HG03432 (cell line): ENCODE measurements around the gene SHB.

Experiments
- ATAC-seq: cut with Tn5 transposase; IDR thresholded peaks from one replicate; pipeline ENCODE4 v1.9.1; 2021; ENCODE audit warnings: mild to moderate bottlenecking, moderate library complexity; ENCODE audit not compliant: unreplicated experiment

SHB gene

DNA sequence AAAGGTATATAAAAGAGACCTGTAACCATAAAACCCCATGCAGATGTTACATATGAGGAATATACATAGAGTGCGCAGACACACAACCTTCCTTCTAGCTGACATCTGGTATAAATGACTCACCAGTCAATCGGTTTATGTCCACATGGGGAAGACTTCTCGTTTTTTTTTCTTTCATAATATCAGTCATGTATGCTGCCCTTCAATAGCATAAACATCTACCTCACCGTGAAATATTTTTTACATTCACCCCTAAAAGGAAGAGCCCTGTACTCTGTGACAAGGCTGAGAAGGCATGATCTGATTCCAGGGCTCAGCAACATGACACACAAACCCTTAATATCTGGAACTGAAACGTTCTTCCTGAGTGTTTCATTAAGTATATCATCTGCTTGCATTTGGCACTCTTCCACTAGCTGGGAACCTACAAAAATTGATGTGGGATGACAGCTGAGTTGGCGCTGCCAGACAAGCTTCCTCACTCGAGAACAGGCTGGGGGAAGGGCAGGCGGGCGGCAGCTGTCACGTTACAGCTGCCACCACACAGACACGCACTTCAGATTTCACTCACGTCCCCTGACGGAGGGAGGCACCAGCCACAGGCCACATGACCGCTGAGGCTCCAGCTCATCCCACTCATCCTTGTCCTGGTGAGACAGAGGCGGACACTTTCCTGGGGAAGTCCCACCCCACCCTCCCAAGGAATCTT is 74.2 kb downstream of the SHB start:
- ATAC-seq = peak; percentile 79

DNA sequence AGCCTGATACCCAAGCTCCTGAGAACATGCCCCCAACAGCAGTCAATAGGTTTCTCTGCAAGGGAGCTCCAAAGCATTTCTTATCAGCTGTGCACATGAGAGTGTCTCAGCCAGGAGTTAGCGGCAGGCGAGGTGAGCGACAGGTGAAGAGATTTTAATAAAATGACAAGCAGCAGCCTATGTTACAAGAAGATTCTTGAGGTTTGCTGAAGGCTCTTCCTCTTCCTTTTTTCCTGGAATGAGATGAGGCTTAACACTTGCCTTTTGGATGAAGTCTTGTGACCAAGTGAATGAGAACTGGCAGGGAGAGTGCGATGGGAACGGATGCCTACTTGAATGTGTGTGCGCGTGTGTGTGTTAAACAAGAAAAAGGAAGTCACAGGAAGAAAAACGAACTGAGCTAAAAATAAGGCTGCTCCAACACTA is 76.1 kb downstream of the SHB start:
- no peak for ATAC-seq

DNA sequence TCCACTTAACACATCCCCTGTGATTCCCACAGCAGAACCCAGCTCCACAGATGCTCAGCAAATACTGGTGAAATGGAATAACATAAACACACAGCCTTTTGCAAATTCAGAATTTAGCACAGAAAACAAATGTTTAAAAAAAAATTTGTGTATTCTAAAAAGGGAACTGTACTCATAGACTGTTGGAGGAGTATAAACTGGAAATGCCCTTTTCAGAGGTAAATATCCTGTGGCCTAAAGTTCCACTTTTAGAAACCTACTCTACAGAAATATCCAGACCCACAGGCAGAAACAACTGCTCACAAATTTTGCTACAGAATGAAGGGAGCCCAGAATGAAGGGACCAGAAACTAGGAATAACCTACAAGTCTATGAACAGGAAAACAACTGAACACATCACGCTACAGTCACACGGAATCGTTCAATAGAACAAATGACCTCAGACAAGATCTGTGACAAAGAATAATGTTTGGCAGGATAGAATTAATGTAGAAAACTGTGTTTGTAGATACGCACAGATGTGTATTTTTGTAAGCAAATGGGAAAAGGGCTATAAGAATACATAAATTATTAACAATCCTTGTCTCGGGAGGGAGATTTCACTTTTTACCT is 78.5 kb downstream of the SHB start:
- no peak for ATAC-seq

DNA sequence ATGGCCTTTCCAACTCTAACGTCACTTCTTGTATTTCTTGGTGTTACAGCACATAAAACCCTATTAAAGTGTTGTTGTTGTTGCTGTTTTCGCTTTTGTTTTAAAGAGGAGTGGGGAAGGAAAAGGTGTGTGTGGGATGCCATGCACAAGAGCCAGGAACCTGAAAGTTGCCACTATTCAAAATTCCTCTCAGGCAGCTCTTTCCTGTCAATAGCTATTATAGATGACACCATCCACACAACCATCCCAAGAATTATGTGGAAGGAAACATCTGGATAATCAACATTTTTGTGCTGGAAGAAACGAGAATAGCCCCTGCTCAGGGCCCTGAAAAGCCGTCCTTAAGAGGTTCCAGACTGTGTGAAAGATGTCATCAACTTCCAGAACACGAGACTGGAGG is 79.3 kb downstream of the SHB start:
- ATAC-seq = no peak

DNA sequence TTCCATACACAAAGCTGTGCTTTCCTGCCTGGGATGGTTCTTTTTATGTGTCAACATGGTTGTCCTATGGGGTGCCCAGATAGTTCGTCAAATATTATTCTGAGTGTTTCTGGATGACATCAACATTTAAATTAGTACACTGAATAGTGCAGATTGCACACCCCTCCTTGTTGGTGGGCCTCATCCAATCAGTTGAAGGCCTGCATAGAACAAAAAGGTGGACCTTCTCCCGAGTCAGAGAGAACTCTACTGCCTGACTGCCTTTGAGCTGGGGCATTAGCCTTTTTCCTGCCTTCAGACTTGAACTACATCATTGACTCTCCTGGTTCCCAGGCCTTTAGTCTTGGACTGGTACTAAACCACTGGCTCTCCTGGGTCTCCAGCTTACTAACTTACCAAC is 80.4 kb downstream of the SHB start:
- ATAC-seq = no peak

DNA sequence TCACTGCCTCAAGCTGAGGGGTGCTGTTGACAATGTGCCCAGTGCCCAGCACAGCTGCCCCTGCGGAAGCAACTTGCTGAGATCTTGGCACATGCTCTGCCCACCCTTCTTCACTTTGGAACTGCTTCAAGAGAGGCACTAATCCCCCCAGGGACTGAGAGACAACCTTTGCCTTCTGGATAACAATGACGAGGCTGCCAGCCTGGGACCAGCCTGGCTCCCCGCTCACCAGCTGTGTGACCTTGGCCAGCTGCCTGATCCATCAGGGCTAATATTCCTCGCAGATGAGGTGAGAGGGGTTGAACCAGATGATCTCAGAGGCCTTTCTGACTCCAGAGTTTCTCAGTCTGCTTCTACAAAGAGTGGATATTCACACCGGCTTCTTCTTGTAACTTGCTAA is 81.0 kb downstream of the SHB start:
- no peak for ATAC-seq

DNA sequence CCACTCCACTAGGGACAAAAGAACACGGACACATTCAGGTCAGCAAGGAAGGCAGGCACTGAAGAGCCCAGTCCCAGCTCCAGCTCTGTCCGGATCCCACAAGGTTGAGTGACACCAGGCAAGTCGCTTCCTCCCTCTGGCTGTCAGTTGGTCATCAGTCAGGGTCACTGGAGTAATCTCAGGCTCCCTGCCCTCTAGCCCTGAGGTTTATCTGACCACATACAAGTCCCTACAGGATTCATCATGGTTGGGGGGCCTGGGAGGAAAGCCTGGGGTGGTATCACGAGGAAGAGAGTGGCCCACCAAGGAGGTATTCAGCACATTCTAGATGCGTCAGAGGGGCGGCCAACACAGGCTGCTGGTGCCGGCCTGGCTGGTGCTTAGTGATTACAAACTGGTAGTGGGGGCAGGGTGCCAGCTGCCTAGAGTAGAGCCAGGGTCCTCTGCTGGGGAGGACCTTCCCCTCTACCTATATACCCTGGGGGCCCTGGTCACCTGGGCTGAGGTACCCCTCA is 81.5 kb downstream of the SHB start:
- ATAC-seq = no peak

DNA sequence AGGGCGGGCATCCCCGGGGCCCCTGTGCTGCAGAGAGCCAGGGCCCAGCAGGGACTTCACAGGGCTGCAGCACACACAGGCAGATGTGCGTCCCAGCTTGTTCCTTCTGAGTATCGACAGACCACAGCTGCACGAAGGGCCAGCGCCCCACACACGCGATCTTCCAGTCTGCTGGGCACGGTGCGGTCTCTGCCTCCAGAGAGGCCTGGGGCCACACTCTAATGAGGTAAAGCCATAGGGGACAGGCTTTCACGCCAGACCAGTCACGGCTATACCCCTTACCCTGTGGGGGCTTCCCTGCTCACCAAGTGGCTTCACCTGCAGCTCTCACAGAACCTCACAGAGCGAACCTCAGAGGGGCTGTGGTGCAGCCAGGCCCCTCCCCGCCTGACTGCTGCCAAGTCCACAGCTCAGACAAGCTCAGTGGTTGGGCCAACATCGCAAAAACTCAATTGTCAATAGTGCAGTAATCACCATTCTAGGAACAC is 82.2 kb downstream of the SHB start:
- no peak for ATAC-seq

DNA sequence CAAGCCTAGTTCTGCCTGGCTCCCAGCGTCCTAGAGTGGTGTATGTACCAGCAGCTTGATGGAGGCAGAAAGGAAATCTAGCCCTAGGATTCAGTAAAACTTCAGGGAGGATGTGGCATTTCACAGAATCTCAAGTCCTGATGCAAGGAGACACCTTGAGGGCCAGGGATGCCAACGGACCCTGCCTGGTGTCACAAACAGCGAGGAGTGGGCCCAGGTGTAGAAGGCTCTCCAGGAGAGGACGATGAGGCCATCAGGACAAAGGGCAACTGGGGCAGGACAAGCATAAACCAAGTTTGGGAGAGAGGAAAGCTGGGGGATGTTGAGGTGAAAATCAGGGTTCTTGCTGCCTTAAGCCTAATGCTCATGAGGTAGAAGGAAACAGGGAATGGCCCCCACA is 83.0 kb downstream of the SHB start:
- no peak for ATAC-seq

DNA sequence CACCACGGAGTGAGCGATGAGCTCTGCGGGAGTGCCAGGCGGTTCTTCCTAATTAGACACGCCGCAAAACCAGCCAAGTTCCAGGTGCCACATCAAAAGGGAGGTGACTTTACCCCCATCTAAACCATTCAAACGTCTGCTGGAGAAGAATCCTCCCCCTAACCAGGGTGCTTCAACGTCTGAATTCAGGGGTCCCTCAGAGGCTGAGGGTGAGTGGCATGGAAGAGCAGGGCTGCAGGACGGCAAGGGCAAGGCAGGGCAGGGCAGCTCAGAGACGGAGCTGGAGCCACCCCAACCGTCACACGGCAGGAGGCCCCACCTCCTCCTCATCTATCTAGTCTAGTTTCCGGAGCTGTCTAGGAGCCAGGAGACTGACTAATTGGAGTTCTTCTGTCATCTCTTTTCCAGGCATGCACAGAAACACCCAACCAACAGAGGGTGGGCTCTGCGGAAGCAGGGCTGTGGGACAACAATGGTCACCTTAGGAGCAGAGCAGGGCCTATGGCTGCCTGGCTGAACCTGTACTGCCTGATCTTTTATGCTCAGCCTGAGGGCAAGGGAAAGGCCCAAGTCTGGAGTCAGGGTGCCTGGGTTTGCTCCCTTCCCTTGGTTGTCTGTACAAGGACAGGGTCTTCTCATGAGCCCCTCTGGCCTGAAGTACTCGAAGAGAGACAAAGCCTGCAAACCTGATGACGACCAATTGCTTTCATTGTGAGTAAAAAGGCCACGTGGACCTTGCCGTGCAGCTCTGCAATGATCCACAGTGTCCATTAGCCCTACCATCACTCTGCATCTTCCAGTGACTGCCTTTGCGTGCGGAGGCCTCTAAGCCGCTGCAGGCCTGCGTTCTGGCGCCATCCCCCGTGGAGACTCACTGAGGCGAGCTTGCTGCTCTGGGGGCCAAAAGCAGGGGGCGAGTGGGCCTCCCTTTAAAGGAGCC is 84.1 kb downstream of the SHB start:
- no peak for ATAC-seq

DNA sequence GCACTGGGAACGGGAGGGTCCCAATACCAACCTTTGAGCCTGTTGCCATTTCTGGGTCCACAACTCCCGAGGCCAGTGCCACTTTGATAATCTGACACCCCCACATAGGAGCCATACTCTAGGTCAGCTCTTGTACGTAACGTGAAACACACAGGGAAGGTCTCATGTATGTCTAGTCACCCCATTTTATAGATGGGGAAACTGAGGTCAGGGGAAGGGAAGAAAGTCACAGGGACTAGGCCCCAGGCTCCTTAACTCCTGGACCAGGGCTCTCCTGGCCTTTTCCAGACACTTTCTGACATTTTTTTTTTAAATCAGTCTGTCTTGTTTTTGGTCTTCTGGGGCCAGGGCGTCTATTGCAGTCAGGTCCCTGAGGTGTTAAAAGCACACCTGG is 84.8 kb downstream of the SHB start:
- ATAC-seq = no peak

DNA sequence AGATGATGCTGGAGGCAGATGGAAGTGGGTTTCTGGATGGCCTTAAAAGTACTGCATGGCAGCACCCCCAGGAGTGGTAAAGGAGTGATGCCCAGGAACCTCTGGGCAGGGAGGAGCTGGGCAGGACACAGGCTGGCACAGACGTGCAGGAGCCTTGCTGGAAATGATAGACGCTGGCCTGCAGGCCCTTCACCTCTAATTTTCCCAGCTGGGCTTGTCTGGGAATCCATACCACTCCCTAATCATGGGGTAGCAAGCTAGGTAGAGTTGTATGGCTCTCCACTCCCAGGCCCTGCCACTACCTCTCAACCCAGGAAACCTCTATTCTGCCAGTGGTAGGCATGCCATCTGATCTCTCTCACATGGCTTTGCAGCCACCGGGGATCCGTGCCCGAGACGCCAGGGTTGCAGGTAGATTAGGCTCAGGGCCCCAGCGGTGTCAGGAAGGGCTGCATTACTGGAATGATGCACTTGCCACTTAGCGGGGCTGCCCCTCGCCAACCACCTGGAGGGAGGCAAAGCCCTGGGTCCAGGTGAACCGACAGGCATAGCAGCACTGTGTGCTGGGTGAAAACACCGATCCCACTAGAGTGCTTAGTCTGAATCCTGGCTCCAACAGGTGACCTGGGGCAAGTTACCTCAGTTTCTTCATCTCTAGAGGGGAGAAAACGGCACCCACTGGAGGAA is 85.5 kb downstream of the SHB start:
- no peak for ATAC-seq

DNA sequence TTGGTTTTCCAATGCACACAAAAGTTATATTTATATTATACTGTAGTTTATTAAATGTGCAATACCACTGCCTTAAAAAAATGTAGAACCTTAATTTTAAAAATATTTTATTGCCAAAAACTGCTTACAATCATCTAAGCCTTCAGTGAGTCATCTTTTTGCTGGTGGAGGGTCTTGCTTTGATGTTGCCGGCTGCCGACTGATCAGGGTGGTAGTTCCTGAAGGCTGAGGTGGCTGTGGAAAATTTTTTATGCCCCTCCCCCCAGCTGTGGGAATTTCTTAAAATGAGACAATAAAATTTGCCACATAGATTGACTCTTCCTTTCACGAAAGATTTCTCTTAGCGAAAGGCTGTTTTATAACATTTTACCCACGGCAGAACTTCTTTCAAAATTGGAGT is 89.2 kb downstream of the SHB start:
- no peak for ATAC-seq

DNA sequence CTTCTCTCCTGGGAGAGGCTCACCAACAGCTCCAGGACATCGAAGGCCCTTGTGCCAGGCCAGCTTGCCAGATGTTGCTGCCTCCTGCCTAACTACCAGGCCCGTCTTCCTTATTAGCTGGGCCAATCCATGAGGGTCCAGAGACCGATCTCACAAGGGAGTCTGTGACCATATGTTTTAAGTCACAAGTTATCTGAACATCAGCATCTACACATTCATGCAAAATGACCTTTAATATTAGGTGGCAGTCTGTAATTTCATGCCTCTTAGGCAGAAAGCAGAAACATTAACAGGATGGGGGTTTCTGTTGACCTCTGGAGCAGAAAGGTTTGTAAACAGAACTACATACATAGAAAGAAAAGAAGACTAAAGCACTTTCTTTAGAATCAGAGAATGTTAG is 90.0 kb downstream of the SHB start:
- ATAC-seq = no peak

DNA sequence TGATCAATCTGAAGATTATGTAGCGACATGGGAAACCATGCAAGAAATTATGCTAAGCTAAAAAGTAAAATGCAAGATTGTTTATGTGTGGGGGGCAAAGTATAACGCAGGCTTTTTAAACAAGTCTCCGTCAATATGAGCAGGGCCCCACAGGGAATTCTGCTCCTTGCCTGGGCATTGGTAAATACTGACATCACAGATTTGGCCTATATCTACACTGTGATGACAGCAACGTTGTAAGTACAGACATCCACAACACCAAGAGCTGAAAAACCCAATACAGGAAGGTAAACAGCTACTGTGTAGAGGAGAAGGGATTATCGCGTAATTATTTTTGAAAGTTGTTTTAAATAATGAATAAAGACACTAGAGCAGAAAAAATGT is 90.6 kb downstream of the SHB start:
- ATAC-seq = no peak

DNA sequence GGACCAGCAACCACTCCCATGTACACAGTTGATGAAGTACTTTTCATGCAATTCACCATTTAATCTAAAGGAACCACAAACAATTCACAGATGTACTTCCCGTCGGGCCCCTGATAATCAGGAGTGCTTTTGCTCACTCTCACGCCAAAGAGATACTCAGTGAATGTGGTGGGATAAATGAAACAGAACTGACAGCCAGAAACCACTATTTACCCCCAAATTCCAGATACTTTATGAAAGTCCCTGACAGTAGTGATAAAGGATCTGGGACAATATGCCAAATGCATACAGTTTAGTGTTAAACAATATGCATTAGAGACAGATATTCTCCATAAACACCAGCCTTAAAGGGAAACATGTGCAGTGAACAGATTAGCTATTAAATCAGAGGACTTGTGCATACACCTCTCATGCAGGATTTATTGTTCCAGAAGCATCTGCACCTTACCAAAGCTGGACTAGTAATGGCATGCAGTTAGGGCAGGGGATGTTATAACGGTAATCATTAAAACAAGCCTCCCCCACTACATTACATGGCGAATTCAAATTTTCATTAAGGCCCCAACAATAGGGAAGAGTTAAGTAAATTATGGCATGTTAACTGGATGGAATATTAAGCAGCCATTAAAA is 91.1 kb downstream of the SHB start:
- no peak for ATAC-seq

DNA sequence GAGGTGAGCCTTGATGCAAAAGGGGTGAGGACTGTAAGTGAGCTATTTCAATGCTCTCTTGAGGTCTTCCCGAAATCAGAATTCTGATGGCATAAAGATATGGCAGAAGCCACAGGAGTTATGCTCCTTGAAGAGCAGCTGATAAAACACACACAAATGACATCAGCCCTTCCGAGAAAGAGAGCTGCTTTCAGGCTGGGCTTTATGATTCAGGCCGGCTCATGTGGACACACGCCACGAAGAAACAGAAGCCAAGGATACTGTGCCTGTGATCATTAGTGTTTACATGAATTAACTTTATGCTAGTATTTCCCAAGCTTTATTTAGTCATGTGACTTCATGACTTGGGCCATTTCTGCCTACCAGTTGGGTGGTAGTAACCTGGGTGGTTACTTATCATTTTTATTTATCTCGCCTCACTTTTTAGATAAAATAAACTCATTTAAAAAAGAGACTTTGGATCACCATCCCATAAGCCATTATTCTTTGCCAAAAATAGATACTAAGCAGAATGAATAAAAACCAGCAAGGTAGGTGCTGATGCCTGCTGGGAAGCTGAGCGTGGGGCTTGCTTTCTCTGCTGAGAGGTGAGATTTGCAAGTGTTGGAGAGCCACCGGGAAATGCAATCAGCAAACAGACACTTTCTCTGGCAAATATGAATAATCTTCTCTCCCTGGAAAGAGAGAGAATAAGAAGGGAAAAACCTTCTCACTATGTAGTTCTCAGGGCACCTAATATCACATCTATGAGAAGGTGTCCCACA is 92.1 kb downstream of the SHB start:
- no peak for ATAC-seq

DNA sequence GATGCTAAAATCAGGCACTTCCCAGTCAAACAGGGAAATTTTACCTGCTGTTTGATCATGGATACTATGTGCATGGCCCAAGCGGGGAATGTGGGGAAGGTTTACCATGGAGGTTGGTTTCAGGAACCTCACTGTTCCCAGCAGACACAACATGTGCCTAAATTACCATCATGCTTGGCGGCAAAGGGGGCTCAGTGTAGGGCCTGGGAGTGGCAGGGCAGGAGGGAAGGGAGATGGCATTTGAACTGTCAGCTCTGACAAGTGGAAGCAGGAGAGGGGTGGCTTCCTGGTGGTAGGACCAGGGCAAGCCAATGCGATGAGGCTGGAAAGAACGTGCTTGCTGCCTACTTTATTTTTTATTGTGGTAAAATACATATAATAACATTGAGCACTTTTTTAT is 93.4 kb downstream of the SHB start:
- ATAC-seq = no peak

DNA sequence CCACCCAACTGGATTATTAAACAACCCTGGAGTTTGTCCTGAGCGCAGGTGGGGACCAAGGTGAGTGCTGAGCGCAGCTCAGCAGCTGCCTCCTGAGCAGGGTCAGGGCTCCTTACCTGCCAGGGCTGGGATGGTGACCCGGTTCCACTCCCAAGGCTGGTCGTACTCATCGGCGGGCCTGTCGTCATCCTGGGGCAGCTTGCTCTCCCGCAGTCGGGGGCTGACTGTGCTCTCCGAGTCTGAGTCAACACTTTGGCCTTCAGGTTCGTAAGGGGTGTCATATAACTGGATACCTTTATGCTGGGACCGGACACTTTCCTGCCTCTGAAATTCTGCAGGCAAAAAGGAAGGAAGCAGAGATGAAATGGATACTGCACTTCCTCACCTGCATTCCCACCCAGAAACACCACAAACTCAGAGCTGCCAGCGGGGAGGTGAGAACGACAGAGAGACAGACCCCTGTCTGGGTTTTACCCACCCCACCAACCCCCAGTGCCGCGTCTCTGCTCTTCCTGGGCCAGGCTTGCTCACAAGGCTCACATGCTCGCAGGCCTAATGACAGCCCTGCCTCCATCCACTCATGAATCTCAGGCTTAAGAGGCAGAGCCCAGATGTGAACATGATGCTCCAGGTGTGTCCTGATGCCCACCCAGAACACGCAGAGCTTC is 94.4 kb downstream of the SHB start:
- no peak for ATAC-seq
